Pons (tissue), 1 donor: ENCODE measurements around the gene KCNG2.
"Not testable (repeated sequence)": the region's sequence is repeated elsewhere in the genome, so short reads cannot be mapped to it uniquely, and the experiment has no call there.

Experiments used
- DNase-seq: peaks from one replicate; pipeline ENCODE4 v3.0.0-alpha.2; 2016; ENCODE audit warnings: low spot score

KCNG2 gene

DNA sequence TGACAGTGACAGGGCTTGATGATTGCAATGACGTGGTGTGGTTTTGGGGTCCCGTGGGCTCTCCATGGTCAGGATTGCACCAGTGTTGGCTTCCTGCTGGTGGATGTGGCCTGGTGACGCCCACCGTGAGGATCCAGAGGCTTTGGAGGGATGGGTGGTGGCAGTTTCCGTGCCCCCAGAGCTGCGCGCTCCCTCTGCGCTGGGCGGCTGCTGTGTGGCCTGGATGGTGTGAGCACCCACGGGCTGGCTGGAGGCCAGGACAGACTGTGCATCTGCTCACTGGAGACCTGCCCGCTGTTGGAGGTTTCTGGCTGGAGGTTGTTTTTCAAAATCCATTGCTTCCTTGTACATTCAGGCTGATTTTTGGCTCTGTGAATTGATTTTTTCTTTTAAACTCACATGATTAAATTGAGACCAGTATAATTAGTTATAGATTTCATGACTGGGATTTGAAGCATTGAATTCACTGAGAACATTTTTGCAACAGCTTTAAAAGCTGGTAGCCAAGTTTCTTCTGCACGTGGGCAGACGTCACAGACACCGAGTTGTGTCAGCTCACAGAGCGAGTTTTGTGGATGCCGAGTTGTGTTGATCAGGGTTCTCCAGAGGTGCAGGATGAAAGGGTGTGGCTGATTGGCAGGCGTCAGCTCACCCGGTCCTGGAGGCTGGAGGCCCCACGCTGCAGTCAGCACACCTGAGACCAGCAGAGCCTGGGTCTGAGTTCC lies 72.7 kb downstream of the KCNG2 start:
- DNase-seq = no peak

DNA sequence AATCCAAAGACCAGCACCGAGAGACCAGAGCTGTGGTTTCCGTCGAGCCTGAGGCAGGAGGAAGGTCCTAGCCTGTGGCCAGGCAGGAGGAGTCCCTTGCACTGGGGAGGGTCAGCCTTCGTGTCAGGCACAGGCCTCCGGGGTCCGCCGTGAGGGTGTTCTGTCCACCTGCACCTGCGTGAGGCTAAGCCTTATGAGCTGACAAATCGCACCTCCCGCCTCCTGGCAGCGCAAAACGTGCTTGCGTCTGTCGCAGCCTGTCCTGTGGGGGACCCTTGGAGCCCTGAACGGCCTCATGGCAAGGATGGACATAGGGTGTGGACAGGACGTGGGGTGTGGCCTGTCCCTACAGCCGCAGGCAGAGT lies 73.3 kb downstream of the KCNG2 start:
- DNase-seq = no peak

DNA sequence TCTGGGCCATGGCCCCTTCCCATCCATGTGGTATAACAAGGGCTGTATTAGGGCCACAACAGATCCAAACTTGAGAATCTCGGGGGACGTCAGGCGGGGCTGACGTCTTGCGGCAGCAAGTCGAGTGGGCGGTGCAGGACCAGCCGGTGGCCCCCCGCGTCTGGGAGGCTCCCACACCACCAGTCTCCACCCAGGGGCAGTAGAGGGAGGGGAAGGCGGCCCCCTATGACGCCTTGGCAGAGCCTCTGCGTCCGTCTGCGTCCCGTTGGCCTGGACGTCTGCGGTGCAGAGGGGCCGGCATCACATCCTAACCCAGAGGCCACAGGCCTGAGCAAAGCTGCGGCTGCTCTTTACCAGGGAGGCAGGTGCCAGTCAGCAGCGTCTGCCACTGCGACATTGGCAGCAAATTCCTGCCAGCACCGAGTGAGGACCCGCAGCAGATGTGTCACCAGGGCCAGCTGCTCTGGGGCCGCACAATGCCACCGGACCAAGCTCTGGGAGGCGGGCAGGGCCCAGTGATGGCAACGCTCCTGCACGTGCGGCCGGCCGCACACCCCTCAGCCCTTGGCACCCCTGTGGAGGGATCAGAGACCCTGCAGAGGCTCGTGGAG lies 73.8 kb downstream of the KCNG2 start:
- no peak for DNase-seq

DNA sequence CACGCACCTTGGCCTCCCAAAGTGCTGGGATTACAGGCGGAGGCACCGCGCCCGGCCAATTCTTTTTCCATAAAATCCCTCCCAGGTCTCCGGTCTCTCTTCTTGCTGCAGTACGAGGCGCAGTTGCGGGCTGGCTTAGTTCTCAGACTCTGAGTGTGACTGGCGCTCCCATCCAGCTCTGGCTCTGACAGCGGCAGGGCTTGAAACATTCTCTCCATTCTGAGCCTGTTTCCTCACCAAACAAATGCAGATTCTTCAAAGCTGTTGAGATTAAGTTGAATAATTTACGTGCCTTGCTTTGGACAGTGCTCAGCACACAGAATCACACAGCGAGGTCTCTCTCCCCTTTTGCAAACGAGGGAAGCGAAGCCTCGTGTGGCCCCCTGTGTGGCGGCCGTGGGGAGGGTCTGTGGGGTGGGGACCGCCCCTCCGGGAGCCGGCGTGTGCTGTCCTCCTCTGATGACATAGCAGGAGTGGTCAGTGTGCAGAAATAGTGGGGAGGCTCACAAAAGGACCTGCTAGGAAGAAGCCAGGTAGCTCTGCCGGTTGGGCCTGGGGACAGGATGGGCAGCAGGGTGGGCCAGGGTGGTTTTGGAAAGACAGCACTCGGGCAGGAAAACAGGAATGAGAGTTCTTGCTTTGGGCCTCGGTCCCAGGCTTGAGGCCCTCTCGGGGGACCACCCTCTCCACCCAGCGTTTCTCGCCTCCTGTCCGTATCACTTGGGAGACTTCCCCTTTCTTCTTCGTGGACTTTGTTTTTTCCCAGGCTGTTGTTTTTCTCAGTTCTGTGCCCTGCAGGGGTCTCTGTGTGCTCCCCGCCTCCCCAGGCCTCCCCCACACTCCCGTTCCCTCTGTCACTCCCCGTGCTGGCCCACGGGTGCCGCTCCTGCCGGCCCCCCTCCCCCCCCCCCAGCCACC lies 75.0 kb downstream of the KCNG2 start:
- no peak for DNase-seq

DNA sequence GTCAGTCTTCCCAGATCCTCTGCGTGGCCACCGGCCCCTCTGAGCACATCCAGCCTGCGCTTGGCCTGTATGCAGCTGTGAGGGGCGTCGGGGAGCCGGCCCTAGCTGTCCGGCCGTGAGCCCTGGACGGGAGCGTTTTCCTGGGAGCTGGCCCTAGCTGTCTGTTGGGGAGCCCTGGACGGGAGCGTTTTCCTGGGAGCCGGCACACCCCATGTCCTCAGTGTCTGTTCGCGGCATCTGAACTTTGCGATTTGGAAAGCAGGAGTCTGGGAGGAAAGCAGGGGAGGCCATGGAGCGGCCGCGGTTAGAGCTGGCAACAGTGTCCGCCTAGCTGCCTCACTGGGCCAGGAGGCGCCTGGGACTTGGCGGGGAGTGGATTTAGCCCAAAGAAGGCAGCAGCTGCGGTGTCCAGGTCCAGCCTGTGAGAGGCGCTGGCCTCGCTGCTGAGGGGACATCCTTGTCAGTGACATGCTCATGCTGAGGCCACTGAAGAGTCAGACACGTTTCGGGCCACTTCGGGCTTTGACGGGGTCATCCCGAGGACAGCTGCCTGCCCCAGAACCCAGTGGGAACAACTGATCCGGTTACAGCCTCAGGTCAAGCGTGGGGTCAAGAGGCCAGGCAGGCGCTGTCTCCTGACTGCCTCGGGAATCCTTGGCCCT lies 75.8 kb downstream of the KCNG2 start:
- DNase-seq = no peak

DNA sequence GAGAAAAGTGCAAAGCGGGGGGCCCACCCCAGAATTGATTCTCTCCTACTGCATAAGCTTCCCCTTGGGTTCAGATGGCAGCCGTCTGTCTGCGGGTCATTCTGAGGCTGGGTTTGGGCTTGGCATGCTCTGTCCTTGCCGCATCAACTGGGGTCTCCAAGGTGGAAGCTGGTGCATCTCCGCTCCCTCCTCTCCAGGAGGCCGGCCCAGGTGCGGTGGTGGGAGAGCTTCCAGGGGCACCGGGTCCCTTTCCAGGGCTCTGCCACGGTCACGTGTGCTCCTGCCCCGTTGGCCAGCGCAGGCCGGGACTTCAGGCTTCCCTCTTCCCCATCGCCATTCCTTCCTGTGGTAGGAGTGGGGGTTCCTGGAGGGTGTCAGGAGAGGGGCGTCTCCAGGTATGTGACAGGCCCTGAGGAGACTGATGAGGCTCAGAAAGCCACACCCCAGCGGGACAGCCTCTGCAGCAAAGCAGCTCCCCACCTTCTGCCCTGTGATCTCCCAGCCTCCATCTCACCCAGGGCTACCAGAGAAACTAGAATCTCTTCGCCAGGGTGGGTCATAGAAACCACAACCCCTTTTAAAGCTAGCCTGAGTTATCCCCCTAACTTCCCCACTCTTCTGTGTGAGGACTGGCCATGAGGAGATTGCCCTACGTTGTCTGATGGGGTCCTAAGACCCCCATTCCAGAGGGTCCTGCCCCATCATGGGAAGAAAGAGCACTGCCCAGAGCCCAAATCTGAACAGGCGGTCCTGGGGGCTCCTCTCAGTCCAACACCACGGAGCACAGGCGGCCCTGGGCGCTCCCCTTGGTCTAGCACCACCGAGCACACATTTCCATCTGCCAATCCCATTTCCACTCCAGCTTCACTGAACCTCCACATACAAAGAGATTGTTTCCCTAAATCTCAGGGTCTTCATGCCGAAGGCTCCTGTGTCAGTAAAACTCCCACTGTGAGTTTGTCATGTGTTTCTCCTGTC lies 77.1 kb downstream of the KCNG2 start:
- no peak for DNase-seq

DNA sequence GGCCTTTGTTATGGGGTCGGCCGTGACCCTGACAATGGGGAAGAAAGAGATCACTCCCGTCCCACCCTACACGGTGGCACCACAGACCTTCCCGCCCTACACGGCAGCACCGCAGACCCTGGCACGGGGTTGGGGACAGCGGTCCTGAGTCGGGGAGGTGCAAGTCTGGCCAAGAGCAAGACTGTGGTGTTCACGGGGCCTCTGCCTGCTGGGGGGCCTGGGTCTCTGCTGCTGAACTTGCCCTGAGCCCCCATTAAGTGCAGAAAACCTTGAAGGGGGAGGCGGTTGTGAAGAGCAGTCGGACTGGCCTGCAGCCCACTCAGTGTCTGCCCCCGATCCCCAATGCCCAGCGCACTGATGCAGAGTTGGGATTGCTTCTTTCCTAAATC lies 77.8 kb downstream of the KCNG2 start:
- no peak for DNase-seq

DNA sequence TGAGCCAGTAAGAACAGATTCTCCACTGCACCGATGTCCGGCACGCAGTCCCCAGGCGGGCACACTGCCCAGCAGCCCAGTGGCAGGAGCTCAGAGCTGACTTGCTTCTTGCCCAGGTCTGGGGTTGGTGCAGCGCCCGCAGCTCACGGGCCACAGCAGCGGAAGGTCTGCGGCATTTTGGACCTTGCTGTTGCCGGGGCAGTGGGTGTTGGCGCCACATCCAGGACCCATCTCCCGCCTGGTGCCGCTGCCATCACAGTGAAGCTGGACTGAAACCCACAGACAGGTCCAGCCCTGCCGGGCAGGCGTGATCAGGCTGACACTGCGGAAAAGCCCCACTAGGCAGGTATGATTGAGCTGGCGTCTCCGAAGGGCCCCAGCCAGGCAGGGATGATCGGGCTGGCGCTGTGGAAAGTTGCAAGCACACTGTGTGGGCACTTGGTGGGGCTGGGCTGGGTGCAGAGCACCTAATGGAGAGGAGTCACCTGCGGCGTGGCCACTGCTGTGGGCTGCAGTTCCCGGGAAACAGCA lies 78.3 kb downstream of the KCNG2 start:
- no peak for DNase-seq

DNA sequence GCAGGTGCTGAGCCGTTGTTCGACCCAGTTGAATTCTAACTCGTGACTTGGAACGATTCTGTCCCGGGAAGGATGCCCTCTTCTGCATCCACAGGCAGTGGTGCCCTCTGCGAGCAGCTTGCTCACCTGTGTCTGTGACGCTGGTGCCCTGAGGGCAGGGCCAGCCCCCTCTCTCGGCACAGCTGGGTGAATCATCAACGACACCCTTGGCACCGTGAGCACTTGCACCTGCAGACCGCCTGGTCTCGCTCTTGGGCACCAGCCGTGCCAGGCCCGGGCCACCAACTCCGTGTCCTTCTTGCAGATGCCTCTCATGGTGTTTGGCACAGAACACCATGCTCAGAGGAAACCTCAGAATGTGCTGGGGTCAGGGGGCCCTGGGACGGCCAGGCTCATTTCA lies 78.8 kb downstream of the KCNG2 start:
- DNase-seq = no peak

DNA sequence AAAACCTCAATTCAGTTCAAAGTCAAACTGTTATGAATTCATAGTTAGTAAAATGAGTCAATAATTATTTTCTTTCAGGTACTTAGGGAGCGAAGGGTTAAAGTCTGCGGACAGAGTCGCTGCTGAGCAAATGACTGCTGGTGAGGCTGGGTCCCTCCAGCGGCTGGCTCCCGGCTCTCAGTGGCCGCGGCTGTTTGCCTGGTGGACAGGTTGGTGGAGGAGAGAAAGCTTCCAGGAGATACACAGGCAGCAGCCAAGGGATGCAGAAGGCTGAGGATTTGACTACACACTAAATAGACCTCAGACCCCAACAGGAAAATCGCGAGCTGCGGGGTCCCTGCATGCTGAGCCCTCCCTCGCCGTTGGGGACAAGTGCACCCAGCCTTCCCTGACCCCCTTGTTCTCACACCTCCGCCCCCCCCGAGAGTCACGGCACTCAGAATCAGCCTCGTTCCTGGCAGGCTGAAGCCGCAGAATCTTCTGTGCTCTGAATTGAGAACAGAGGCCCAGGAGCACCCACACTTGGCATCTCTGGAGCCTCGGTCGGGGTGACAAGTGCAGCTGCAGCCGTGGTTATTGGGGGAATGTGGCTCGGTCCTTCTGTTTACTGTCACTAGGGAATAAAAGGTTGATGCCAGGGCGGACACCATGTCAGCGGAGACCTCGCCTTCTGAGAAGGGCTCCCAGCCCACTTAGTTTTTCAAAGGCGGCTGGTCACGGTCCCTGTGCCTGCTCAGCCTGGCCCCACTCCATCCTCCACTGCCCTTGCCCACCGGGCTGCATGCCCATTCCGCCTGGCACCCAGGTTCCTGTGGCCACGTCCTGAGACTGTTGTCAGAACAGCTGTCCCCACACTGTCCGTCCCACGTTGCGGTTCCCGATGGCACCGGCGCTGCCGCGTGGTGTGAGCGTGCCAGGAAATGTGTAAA lies 79.7 kb downstream of the KCNG2 start:
- no peak for DNase-seq

DNA sequence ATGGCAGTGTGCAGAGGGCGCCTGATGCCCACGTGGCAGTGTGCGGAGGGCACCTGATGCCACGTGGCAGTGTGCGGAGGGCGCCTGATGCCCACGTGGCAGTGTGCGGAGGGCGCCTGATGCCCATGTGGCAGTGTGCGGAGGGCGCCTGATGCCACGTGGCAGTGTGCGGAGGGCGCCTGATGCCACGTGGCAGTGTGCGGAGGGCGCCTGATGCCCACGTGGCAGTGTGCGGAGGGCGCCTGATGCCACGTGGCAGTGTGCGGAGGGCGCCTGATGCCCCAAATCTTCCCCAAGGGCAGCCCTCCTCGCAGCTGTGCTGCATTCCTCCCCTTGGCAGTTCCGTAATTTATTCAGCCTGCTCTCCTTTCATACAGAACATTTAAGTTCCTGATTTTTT lies 80.5 kb downstream of the KCNG2 start:
- not testable (repeated sequence) for DNase-seq

DNA sequence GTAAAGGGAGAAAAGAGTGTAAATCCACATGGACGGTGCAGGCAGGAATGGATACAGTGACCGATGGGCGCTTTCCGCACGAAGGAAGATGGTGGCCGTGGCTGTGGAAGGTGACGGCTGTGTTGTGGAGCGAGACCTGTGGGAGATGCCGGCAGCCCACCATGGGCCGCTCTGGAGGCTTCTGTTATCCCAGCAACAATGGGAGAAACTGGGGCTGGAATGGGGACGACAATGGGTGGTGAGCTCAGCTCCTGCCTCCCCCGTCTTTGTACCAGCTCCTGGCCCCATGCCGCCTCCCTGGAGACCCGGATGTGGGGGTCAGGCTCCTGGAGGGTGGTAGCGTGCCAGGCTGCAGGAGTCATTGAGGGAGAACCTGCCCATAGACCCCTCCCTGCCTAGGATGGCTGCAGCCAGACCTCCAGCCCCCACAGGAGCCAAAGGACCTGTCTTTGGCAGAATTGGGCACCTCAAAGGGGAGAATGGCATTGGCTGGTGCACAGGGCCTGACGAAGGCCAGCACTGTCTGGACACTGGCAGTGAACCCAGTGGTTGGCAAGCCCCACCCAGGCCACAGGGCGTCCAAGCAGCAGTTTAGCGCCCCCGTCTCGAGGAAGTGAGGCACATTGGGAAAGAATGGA lies 81.1 kb downstream of the KCNG2 start:
- no peak for DNase-seq

DNA sequence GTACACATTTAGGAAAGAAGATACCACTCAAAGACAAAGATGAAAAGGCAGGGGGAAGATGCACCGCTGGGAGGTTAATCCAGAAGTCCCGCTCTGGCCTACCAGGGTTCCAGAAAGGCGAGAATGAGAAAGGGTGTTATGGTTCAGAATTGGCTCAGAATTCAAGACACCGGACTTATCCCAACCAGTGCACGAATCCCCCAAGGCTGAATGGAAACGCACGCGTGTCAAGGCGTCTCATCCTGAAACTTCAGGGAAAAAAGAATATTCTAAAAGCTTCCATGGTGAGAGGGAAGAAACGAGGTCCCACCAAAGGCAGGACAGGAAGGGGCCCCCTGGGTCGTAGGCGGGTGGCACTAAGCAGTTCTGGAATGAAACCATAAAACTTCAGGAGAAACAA lies 81.8 kb downstream of the KCNG2 start:
- DNase-seq = no peak

DNA sequence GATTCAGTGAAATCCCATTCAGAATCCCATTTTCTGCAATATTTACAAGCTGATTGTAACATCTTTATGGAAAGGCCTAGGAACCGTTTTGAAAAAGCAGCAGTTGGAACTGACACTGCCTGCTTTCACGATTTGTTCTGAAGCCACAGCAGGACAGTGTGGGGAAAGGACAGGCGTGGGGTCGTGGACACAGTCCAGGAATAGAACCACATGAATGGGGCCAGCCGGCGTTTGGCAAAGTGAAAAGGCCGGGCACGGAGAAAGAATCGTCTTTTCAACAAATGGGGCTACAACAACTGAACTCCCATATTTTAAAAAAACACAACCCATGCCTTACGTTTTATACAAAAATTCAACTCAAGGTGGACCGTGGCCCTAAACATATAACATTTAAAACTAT lies 84.0 kb downstream of the KCNG2 start:
- DNase-seq = peak; percentile 40

DNA sequence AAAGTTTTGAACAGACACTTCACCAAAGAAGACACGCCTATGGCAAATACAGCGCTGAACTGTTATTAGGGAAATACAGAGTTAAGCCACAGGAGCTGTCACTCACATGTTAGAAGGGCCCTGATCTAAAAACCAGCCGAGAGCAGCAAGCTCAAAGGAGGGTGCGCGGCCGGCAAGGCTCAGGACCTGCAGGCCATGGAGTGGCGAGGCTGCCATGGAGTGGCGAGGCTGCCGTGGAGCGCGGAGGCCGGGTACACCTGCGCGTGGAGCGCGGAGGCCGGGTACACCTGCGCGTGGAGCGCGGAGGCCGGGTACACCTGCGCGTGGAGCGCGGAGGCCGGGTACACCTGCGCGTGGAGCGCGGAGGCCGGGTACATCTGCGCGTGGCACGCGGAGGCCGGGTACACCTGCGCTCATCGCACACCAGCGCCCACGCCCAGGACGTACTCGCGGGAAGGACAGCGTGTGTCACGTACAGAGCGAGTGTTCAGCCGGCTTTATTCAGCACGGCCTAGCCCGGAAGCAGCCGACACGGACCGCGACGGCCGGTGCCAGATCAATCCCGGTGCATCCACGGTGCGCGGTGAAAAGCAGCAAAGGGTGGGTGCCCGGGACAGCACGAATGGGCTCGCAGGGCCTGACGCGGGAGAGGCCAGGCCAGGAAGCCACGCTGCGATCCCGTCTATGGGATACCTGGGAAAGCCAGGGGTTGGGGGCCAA lies 84.9 kb downstream of the KCNG2 start:
- no peak for DNase-seq

DNA sequence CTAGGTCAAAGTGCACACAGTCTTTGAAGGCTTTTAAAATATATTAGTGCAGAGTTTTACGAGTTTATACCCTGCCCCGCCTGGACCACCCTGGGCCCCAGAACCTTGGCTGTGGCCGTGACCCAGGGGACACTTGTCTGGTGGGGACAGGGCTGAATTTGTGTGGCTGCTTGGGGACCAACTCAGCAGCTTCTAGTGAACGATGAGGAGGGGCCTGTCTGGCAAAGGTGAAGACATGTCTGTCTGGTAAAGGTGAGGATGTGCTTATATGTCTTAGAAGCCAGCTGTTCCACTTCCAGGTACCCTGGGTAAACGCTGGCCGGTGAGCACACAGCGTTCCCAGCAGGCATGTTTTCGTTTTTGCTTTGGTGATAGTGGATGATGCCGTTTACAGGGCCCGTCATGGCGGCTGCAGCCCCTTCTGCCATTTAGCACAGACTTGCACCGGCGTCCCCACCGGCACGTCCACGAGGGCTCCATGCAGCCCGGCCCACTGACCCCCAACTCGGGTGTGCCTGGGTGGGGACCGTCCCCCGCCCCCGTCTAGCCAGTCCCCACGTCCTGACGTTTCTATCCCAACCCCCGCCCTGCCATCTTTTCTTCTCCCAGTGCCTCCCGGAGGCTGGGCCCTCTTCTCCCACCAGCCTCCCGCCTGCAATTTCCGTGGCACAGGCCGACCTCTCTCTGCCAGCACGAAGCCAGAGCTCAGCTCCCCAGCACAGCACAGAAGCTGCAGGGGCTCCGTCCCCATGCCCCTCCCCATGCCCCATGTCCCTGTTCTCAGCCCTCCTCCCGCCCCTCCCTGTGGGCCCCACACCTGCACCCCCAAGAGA lies 85.9 kb downstream of the KCNG2 start:
- DNase-seq = no peak

DNA sequence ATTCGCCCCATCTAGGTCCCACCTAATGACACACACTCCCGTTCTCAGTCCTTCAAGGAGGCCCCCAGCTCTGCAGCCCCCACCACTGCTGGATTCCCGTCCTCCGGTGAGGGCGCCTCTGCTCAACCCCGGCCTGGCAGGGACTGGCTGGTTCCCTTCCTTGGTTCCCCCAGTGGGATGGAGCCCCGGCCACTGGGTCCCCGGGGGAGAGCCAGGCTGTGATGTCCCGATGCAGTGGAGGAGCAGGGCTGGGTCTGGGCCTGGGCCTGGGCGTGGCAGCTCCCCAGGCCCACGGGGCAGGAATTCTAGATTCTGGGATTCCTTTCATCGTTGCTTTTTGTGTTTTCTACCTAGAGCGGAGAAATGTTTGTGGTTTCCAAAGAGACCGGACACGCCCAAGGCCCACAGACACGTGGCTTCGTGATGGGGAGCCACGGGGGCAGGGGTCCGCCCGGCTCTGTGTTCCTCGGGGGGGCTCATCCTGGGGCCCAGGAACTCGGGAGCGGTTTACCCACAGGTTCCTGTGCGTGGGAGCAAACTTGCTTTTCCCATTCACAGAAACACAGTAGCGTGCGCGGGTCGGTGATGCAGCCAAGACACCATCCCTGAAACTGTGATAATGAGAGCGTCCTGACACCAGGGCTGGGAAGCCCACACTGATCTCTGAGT lies 86.7 kb downstream of the KCNG2 start:
- DNase-seq = no peak
